ENCODE data around the gene ERICH6.

Gene ERICH6

DNA sequence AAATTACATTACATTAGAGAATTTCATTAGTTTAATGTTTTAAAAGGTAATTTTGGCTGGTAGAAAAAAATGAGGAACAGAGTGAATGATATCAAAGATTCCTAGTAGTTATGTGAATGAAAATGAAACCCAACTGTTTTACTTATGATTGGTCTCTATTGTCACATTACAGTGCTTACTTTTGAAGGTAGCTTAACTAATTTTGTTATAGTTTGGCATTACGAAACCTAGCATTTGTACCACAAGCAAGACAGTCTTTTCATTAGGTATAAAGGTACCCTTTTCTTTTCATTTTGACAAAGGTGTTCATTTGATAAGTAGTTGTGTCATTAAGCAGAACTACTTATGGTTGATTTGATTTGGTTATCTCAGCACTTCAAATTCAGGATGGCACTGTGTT lies 93.7 kb downstream of the ERICH6 start:
- no peak for DNase-seq (ENCODE audit: low spot score in 2 of 2)
- H3K36me3 ChIP-seq (replicated peaks), result peaks cover 12% of the 10 kb centered on the region
- in situ Hi-C loops (cut with MboI; ENCODE audit: low sequenced_read_pairs), result loop anchor here (10.0 kb wide), 1 partner anchor 155 kb away; the partner anchor contains the start of gene SIAH2
- H3K4me3 ChIP-seq, result no peak overlapping the region
- H3K4me1 ChIP-seq, result peaks cover 25% of the 10 kb centered on the region
- no peaks in the 10 kb centered on the region for H3K9me3 ChIP-seq
- no peaks in the 10 kb centered on the region for H3K27me3 ChIP-seq (ENCODE audit: low read depth)

All from HAP-1 (cell line).